GM18870 (cell line): ENCODE measurements around the gene CFAP141.
A peak's percentile ranks its signal among the peaks of the same experiment; 100 is the strongest.
"Not testable (repeated sequence)": the region's sequence is repeated elsewhere in the genome, so short reads cannot be mapped to it uniquely, and the experiment has no call there.

Experiments used
- ATAC-seq: cut with Tn5 transposase; IDR thresholded peaks from one replicate; pipeline ENCODE4 v1.9.1; 2021; ENCODE audit warnings: moderate library complexity; ENCODE audit not compliant: unreplicated experiment

CFAP141 gene

GRCh38 chr1:154208677-154209388 is 2.7 kb upstream of the CFAP141 start:
- no peak for ATAC-seq

- ATAC-seq, result no peak
Measured at GRCh38 chr1:154207262-154207661, 1.1 kb upstream of the CFAP141 start.

GRCh38 chr1:154205778-154206177 is 355 bp downstream of the CFAP141 start:
- not testable (repeated sequence) for ATAC-seq

- ATAC-seq, result no peak
Measured at GRCh38 chr1:154199563-154199879, 6.6 kb downstream of the CFAP141 start.

GRCh38 chr1:154198756-154199562 is 7.2 kb downstream of the CFAP141 start:
- no peak for ATAC-seq

GRCh38 chr1:154193821-154194220 is 12.3 kb downstream of the CFAP141 start:
- no peak for ATAC-seq

GRCh38 chr1:154192476-154192875 is 13.7 kb downstream of the CFAP141 start:
- no peak for ATAC-seq

- ATAC-seq, result no peak
Measured at GRCh38 chr1:154191990-154192461, 14.1 kb downstream of the CFAP141 start, which contains the start of gene TPM3. Gene TPM3, minus strand, starts transcription at chr1:154192100. Its CDS starts 82 bp downstream, at chr1:154192018.

GRCh38 chr1:154190550-154190949 is 15.6 kb downstream of the CFAP141 start:
- ATAC-seq, result no peak

- no peak for ATAC-seq
Measured at GRCh38 chr1:154186852-154187501, 19.2 kb downstream of the CFAP141 start.

GRCh38 chr1:154186177-154186576 is 20.0 kb downstream of the CFAP141 start:
- no peak for ATAC-seq

- peak; percentile 59 for ATAC-seq
Measured at GRCh38 chr1:154183046-154183915, 22.9 kb downstream of the CFAP141 start.

GRCh38 chr1:154182344-154183045 is 23.6 kb downstream of the CFAP141 start:
- peak; percentile 31 for ATAC-seq

- no peak for ATAC-seq
Measured at GRCh38 chr1:154181944-154182343, 24.2 kb downstream of the CFAP141 start.

- no peak for ATAC-seq
Measured at GRCh38 chr1:154179946-154180687, 26.0 kb downstream of the CFAP141 start.

GRCh38 chr1:154178911-154179811 is 27.0 kb downstream of the CFAP141 start:
- ATAC-seq, result no peak

GRCh38 chr1:154178013-154178412 is 28.1 kb downstream of the CFAP141 start:
- ATAC-seq, result no peak

- no peak for ATAC-seq
Measured at GRCh38 chr1:154176337-154176736, 29.8 kb downstream of the CFAP141 start.
